Neutrophil (primary cell): ENCODE data around the gene CHURC1.

Experiments used
- H3K27ac ChIP-seq: fragments of 200-600 bp; sonication (generic); 2 replicates; pipeline ENCODE4 v1.5.1; 2016; ENCODE audit warnings: mild to moderate bottlenecking, moderate library complexity
- H3K27me3 ChIP-seq: fragments of 200-600 bp; sonication (generic); 2 replicates; pipeline ENCODE4 v1.6.0; 2016; ENCODE audit warnings: mild to moderate bottlenecking
- H3K36me3 ChIP-seq: fragments of 200-600 bp; sonication (generic); 2 replicates; pipeline ENCODE4 v1.5.1; 2017
- H3K4me1 ChIP-seq, 2 experiments: fragments of 200-600 bp in 1 of 2; sonication (generic) in 1 of 2; 1 replicate in 1 of 2; 2 replicates in 1 of 2; pipeline versions ENCODE4 v1.5.1 to v1.6.1; 2013 to 2016; ENCODE audit warnings: low read depth in 1 of 2, low read length in 1 of 2, mild to moderate bottlenecking in 1 of 2, moderate library complexity in 1 of 2; ENCODE audit not compliant: control insufficient read depth in 1 of 2, insufficient read depth in 1 of 2
- H3K4me3 ChIP-seq, 2 experiments: fragments of 200-600 bp in 1 of 2; sonication (generic) in 1 of 2; 1 replicate in 1 of 2; 2 replicates in 1 of 2; pipeline ENCODE4 v1.5.1; 2013 to 2016; ENCODE audit warnings: low read depth in 1 of 2, low read length in 1 of 2, mild to moderate bottlenecking in 1 of 2, moderate library complexity in 1 of 2
- H3K9me3 ChIP-seq: fragments of 200-600 bp; sonication (generic); 2 replicates; pipeline ENCODE4 v1.5.1; 2016
- CTCF ChIP-seq: fragments of 200-600 bp; sonication (generic); IDR thresholded peaks from 2 replicates; pipeline ENCODE4 v1.5.1; 2016; ENCODE audit warnings: antibody characterized with exemption

CHURC1 gene

GRCh38 chr14:64950889-64951288 is 36.6 kb downstream of the CHURC1 start:
- Histone ChIP-seq H3K9me3 (no peaks in the 10 kb centered on the region), H3K36me3 (peaks cover 13% of the 10 kb centered on the region), H3K4me3 (no peak overlapping the region), H3K4me1 (peaks cover 21 to 41% of the 10 kb centered on the region in 2 experiments), H3K27me3 (no peaks in the 10 kb centered on the region), H3K27ac (no peak overlapping the region)
- no peak for TF ChIP-seq CTCF

GRCh38 chr14:64951291-64951690 is 37.0 kb downstream of the CHURC1 start:
- Histone ChIP-seq H3K4me1 (peaks cover 17 to 37% of the 10 kb centered on the region in 2 experiments), H3K36me3 (peaks cover 15% of the 10 kb centered on the region), H3K9me3 (no peaks in the 10 kb centered on the region), H3K27me3 (no peaks in the 10 kb centered on the region), H3K27ac (no peak overlapping the region), H3K4me3 (no peak overlapping the region)
- TF ChIP-seq CTCF: no peak

GRCh38 chr14:64951724-64952123 is 37.5 kb downstream of the CHURC1 start:
- H3K4me3 ChIP-seq: no peak overlapping the region
- H3K9me3 ChIP-seq: no peaks in the 10 kb centered on the region
- H3K4me1 ChIP-seq: peaks cover 12 to 33% of the 10 kb centered on the region in 2 experiments
- no peak for TF ChIP-seq CTCF
- peaks cover 15% of the 10 kb centered on the region for H3K36me3 ChIP-seq
- H3K27me3 ChIP-seq: no peaks in the 10 kb centered on the region
- H3K27ac ChIP-seq: no peak overlapping the region

GRCh38 chr14:64952598-64953309 is 38.5 kb downstream of the CHURC1 start:
- H3K27ac ChIP-seq: no peak overlapping the region
- no peak overlapping the region for H3K4me3 ChIP-seq
- peaks cover 2 to 22% of the 10 kb centered on the region in 2 experiments for H3K4me1 ChIP-seq
- TF ChIP-seq CTCF: no peak
- H3K27me3 ChIP-seq: no peaks in the 10 kb centered on the region
- H3K9me3 ChIP-seq: no peaks in the 10 kb centered on the region
- peaks cover 15% of the 10 kb centered on the region for H3K36me3 ChIP-seq

- no peak overlapping the region for H3K4me3 ChIP-seq
- no peak for TF ChIP-seq CTCF
- no peak overlapping the region for H3K27ac ChIP-seq
- no peaks in the 10 kb centered on the region for H3K9me3 ChIP-seq
- H3K27me3 ChIP-seq: no peaks in the 10 kb centered on the region
- H3K36me3 ChIP-seq: peaks cover 11% of the 10 kb centered on the region
- peaks cover 0 to 17% of the 10 kb centered on the region in 2 experiments for H3K4me1 ChIP-seq
Observed at GRCh38 chr14:64953310-64953654, 39.0 kb downstream of the CHURC1 start.
